ENCODE data around the gene SLC30A1. TPM values are rescaled to one million over a fixed set of nuclear protein-coding genes. Genes with fewer than 3 reads are reported as not detected.

The SLC30A1 gene
- total and polyA plus RNA-seq, 2 of the 13 experiments (the other 11 are each of a cell fraction or from before 2014, with no cell fraction given): 5.9 to 24.4 TPM

DNA sequence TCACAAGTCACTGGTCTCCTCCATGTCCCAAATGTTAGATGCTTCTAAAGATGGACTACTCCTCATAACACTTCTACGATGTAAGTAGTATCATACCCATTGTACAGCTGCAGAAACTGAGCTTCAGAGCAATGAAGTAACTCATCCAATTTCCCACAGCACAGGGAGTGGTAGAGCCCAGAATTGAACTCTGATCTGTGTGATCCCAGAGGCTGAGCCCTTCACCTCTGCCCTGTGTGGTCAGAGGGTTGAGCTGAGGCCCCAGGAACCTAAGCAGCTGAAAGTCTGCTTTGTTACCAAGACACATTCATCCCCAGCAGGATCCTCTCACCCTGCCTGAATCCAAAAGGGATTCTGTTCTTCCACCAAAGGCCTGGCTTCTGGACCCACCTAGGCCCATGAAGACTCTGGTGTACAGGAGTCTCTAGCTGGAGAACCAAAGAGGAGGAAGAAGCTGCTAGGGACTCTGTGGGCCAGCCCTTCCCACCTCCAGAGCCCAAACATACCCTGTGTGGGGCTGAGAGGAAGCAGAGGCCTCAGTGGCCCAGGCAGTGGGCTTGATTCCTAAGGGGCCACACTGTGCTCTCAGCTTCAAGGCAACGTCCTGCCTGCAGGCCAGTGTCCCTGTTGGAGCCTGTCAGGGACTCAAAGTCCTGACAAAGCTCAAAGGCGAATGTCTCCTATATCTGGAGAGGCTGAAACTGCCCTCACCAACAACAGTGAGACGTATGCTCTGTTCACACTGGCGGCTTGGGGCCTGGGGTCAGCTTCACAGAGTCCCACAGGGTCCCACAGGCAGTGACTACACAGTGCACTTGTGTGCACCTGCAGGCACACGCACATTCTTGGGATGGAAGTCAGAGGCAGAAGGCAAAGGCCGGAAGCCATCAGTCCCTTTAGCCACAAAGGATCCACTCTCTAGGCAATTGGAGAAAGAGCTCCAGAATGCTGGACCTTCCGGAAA lies 40.4 kb upstream of the SLC30A1 start (continued):
- TF ChIP-seq, protein P1, sequence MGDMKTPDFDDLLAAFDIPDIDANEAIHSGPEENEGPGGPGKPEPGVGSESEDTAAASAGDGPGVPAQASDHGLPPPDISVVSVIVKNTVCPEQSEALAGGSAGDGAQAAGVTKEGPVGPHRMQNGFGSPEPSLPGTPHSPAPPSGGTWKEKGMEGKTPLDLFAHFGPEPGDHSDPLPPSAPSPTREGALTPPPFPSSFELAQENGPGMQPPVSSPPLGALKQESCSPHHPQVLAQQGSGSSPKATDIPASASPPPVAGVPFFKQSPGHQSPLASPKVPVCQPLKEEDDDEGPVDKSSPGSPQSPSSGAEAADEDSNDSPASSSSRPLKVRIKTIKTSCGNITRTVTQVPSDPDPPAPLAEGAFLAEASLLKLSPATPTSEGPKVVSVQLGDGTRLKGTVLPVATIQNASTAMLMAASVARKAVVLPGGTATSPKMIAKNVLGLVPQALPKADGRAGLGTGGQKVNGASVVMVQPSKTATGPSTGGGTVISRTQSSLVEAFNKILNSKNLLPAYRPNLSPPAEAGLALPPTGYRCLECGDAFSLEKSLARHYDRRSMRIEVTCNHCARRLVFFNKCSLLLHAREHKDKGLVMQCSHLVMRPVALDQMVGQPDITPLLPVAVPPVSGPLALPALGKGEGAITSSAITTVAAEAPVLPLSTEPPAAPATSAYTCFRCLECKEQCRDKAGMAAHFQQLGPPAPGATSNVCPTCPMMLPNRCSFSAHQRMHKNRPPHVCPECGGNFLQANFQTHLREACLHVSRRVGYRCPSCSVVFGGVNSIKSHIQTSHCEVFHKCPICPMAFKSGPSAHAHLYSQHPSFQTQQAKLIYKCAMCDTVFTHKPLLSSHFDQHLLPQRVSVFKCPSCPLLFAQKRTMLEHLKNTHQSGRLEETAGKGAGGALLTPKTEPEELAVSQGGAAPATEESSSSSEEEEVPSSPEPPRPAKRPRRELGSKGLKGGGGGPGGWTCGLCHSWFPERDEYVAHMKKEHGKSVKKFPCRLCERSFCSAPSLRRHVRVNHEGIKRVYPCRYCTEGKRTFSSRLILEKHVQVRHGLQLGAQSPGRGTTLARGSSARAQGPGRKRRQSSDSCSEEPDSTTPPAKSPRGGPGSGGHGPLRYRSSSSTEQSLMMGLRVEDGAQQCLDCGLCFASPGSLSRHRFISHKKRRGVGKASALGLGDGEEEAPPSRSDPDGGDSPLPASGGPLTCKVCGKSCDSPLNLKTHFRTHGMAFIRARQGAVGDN (CRISPR knock-in tag; IDR thresholded peaks at IDR 0.05): peak; percentile 70
- TF ChIP-seq TEAD3 (CRISPR knock-in tag; optimal IDR thresholded peaks at IDR 0.05; ENCODE audit: borderline replicate concordance): peak; percentile 12
- no peak for TF ChIP-seq ATAD3A (CRISPR knock-in tag; IDR thresholded peaks at IDR 0.05)
- TF ChIP-seq, protein P2, sequence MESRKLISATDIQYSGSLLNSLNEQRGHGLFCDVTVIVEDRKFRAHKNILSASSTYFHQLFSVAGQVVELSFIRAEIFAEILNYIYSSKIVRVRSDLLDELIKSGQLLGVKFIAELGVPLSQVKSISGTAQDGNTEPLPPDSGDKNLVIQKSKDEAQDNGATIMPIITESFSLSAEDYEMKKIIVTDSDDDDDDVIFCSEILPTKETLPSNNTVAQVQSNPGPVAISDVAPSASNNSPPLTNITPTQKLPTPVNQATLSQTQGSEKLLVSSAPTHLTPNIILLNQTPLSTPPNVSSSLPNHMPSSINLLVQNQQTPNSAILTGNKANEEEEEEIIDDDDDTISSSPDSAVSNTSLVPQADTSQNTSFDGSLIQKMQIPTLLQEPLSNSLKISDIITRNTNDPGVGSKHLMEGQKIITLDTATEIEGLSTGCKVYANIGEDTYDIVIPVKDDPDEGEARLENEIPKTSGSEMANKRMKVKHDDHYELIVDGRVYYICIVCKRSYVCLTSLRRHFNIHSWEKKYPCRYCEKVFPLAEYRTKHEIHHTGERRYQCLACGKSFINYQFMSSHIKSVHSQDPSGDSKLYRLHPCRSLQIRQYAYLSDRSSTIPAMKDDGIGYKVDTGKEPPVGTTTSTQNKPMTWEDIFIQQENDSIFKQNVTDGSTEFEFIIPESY (CRISPR knock-in tag; IDR thresholded peaks at IDR 0.05): no peak
- TF ChIP-seq ZNF549 (CRISPR knock-in tag; IDR thresholded peaks at IDR 0.05): no peak
- no peak for TF ChIP-seq ZC3H13 (CRISPR knock-in tag; IDR thresholded peaks at IDR 0.05)
- TF ChIP-seq NFIB (CRISPR knock-in tag; IDR thresholded peaks at IDR 0.05; ENCODE audit: borderline replicate concordance): no peak
- TF ChIP-seq KLF15 (CRISPR knock-in tag; IDR thresholded peaks at IDR 0.05; ENCODE audit: borderline replicate concordance): no peak
- TF ChIP-seq, protein P3, sequence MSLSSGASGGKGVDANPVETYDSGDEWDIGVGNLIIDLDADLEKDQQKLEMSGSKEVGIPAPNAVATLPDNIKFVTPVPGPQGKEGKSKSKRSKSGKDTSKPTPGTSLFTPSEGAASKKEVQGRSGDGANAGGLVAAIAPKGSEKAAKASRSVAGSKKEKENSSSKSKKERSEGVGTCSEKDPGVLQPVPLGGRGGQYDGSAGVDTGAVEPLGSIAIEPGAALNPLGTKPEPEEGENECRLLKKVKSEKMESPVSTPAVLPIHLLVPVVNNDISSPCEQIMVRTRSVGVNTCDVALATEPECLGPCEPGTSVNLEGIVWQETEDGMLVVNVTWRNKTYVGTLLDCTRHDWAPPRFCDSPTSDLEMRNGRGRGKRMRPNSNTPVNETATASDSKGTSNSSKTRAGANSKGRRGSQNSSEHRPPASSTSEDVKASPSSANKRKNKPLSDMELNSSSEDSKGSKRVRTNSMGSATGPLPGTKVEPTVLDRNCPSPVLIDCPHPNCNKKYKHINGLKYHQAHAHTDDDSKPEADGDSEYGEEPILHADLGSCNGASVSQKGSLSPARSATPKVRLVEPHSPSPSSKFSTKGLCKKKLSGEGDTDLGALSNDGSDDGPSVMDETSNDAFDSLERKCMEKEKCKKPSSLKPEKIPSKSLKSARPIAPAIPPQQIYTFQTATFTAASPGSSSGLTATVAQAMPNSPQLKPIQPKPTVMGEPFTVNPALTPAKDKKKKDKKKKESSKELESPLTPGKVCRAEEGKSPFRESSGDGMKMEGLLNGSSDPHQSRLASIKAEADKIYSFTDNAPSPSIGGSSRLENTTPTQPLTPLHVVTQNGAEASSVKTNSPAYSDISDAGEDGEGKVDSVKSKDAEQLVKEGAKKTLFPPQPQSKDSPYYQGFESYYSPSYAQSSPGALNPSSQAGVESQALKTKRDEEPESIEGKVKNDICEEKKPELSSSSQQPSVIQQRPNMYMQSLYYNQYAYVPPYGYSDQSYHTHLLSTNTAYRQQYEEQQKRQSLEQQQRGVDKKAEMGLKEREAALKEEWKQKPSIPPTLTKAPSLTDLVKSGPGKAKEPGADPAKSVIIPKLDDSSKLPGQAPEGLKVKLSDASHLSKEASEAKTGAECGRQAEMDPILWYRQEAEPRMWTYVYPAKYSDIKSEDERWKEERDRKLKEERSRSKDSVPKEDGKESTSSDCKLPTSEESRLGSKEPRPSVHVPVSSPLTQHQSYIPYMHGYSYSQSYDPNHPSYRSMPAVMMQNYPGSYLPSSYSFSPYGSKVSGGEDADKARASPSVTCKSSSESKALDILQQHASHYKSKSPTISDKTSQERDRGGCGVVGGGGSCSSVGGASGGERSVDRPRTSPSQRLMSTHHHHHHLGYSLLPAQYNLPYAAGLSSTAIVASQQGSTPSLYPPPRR (CRISPR knock-in tag; IDR thresholded peaks at IDR 0.05; ENCODE audit: borderline replicate concordance): no peak
- no peak for TF ChIP-seq GZF1 (CRISPR knock-in tag; IDR thresholded peaks at IDR 0.05)
- 0 out of 2 replicates have a peak, but pooled peaks have one; percentile 16 for TF ChIP-seq FOSL2 (CRISPR knock-in tag; IDR thresholded peaks at IDR 0.05)
- no peak for TF ChIP-seq PAX8 (CRISPR knock-in tag; IDR thresholded peaks at IDR 0.05; ENCODE audit: borderline replicate concordance)
- no peak for TF ChIP-seq ZNF138 (CRISPR knock-in tag; IDR thresholded peaks at IDR 0.05; ENCODE audit: low read depth)
- TF ChIP-seq PLRG1 (conservative IDR thresholded peaks at IDR 0.05): no peak
- TF ChIP-seq TOE1 (CRISPR knock-in tag; IDR thresholded peaks at IDR 0.05): no peak
- TF ChIP-seq, protein P4, sequence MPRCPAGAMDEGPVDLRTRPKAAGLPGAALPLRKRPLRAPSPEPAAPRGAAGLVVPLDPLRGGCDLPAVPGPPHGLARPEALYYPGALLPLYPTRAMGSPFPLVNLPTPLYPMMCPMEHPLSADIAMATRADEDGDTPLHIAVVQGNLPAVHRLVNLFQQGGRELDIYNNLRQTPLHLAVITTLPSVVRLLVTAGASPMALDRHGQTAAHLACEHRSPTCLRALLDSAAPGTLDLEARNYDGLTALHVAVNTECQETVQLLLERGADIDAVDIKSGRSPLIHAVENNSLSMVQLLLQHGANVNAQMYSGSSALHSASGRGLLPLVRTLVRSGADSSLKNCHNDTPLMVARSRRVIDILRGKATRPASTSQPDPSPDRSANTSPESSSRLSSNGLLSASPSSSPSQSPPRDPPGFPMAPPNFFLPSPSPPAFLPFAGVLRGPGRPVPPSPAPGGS (CRISPR knock-in tag; IDR thresholded peaks at IDR 0.05): no peak; the same call in 1 of the 2 replicates

Measured in HepG2 (cell line).